ENCODE measurements around the gene CYTH1. TPM values are rescaled to one million over a fixed set of nuclear protein-coding genes. Genes with fewer than 3 reads are reported as not detected.

CYTH1 gene
- total RNA-seq, 1 donor from 2014 or later: 28.9 TPM

GRCh38 chr17:78664476-78665386 lies 117.3 kb downstream of the CYTH1 start:
- no peaks in the 10 kb centered on the region for H3K27me3 ChIP-seq (ENCODE audit: low read depth)
- no peak overlapping the region for H3K4me3 ChIP-seq
- TF ChIP-seq CTCF (IDR thresholded peaks at IDR 0.05; ENCODE audit: borderline replicate concordance): no peak
- no peak for DNase-seq
- H3K9me3 ChIP-seq (replicated peaks): no peaks in the 10 kb centered on the region
- H3K36me3 ChIP-seq: no peaks in the 10 kb centered on the region
- H3K4me1 ChIP-seq: peaks cover 28% of the 10 kb centered on the region
- intact Hi-C loops (cut with micrococcal nuclease): no loop called here
- H3K27ac ChIP-seq (replicated peaks): peak overlapping the region; percentile 77

DNA sequence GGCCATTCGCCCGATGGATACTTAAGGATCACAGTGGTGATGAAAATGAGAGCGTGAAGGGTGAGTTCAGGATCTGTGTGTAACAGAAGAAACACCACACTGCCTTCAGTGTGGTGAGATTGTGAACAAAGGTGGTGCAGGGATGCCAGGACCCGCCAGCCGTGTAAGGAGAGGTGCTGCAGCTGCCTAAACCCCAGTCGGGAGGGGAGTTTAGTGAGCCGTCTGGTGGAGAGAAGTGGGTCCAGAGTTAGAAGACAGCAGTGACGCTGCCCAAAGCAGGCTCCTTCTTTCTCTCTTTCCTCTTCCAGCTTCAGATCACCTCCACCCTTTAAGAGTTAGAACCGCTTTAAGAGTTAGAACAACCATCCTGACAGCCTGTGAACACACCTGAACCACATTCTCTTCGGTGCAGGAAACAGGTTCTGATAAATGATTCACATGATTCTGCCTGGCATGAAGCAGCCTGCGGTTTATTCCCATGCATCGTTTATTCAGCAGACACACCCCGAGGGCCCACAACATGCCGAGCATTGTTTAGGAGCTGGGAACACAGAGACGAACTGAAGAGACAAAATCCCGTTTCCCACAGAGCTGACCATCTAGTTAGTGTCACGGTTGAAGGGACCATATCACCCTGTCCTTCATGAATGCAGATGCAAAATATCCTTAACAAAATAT lies 120.8 kb downstream of the CYTH1 start:
- no peak for TF ChIP-seq CTCF (IDR thresholded peaks at IDR 0.05; ENCODE audit: borderline replicate concordance)
- DNase-seq: no peak
- H3K36me3 ChIP-seq: no peaks in the 10 kb centered on the region
- H3K27ac ChIP-seq (replicated peaks): no peak overlapping the region
- intact Hi-C loops (cut with micrococcal nuclease): no loop called here
- no peaks in the 10 kb centered on the region for H3K9me3 ChIP-seq (replicated peaks)
- peaks cover 19% of the 10 kb centered on the region for H3K4me1 ChIP-seq
- H3K4me3 ChIP-seq: no peak overlapping the region
- no peaks in the 10 kb centered on the region for H3K27me3 ChIP-seq (ENCODE audit: low read depth)

- Histone ChIP-seq H3K9me3 (replicated peaks) (no peaks in the 10 kb centered on the region), H3K36me3 (no peaks in the 10 kb centered on the region), H3K27me3 (ENCODE audit: low read depth) (no peaks in the 10 kb centered on the region), H3K27ac (replicated peaks) (no peak overlapping the region), H3K4me3 (no peak overlapping the region), H3K4me1 (peaks cover 2% of the 10 kb centered on the region)
- intact Hi-C loops (cut with micrococcal nuclease): no loop called here
- DNase-seq: no peak
- TF ChIP-seq CTCF (IDR thresholded peaks at IDR 0.05; ENCODE audit: borderline replicate concordance): no peak
Observed at GRCh38 chr17:78659546-78659945, 122.5 kb downstream of the CYTH1 start.

- no peaks in the 10 kb centered on the region for H3K36me3 ChIP-seq
- TF ChIP-seq CTCF (IDR thresholded peaks at IDR 0.05; ENCODE audit: borderline replicate concordance): no peak
- DNase-seq: no peak
- H3K4me3 ChIP-seq: no peak overlapping the region
- intact Hi-C loops (cut with micrococcal nuclease): no loop called here
- H3K4me1 ChIP-seq: no peaks in the 10 kb centered on the region
- H3K9me3 ChIP-seq (replicated peaks): no peaks in the 10 kb centered on the region
- no peaks in the 10 kb centered on the region for H3K27me3 ChIP-seq (ENCODE audit: low read depth)
- no peak overlapping the region for H3K27ac ChIP-seq (replicated peaks)
Observed at GRCh38 chr17:78658281-78658785, 123.7 kb downstream of the CYTH1 start.

DNA sequence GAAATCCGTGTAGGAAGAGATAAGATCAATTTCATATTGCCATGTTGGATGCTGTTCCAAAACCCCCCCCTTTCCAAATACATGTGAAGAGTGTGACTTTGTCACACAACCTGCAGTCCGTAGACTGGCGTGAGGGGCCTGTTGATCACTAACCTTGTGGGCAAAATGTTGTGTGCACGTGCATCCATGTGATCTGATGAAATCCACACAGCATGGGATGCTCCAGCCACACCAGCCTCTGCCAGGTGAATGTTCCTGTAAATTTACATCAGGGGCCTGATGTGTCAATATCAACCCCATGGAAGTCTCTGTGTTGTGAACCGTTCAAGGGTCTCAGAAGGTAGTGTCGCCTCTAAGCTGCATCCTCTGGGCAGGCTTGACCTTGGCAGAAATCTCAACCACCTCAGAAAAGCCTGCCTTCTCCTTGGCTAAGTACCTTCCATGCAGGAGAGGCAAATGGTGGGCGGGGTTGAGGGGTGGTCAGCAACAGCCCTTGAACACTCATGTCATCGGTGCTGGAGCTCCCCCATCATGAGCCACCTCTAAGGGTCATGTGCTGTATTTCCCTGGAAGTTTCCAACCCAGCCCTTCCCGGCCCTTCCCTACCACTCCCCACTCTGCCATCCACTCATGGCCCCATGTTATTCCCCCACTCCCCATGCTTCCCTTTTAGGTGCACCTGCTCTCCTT lies 126.7 kb downstream of the CYTH1 start:
- DNase-seq: no peak
- intact Hi-C loops (cut with micrococcal nuclease): no loop called here
- Histone ChIP-seq H3K27ac (replicated peaks) (no peak overlapping the region), H3K36me3 (no peaks in the 10 kb centered on the region), H3K27me3 (ENCODE audit: low read depth) (no peaks in the 10 kb centered on the region), H3K9me3 (replicated peaks) (no peaks in the 10 kb centered on the region), H3K4me3 (no peak overlapping the region), H3K4me1 (no peaks in the 10 kb centered on the region)
- no peak for TF ChIP-seq CTCF (IDR thresholded peaks at IDR 0.05; ENCODE audit: borderline replicate concordance)

Measured in left ventricle myocardium inferior (tissue), 1 donor.